Thyroid gland (tissue), 4 donors: ENCODE measurements around the gene MMP11.

Source experiments
- CTCF ChIP-seq, 6 experiments: fragments of 200-600 bp in 3 of 6; fragments of 450-650 bp in 3 of 6; sonication (generic) in 3 of 6; IDR thresholded peaks; one replicate each; pipeline ENCODE4 v1.5.1; 2016 to 2019; ENCODE audit warnings: antibody characterized with exemption in 6 of 6, mild to moderate bottlenecking in 2 of 6, inconsistent platforms in 1 of 6, moderate library complexity in 1 of 6
- POLR2A ChIP-seq, 2 donors: fragments of 450-650 bp; IDR thresholded peaks; one replicate each; pipeline ENCODE4 v1.6.1; 2017; ENCODE audit warnings: antibody characterized with exemption in 2 of 2, mild to moderate bottlenecking in 2 of 2, moderate library complexity in 1 of 2

GRCh38 chr22:23750367-23750713, 22.3 kb upstream of the MMP11 start:
- no peak for TF ChIP-seq CTCF (IDR thresholded peaks at IDR 0.05)
- no peak for TF ChIP-seq POLR2A (IDR thresholded peaks at IDR 0.05)
